HL-60 (cell line): ENCODE results near the gene GNPTAB.
"Not testable (repeated sequence)": the region's sequence is repeated elsewhere in the genome, so short reads cannot be mapped to it uniquely, and the experiment has no call there.

Experiments used
- CTCF ChIP-seq: IDR thresholded peaks from one replicate; pipeline ENCODE4 v1.5.1; 2011; ENCODE audit warnings: low read length, control low read depth, inconsistent platforms; ENCODE audit not compliant: insufficient read depth
- POLR2AphosphoS5 ChIP-seq: IDR thresholded peaks from 2 replicates; pipeline ENCODE4 v1.6.1; 2012; ENCODE audit warnings: low read depth
- REST ChIP-seq: IDR thresholded peaks from 2 replicates; pipeline ENCODE4 v1.6.1; 2012; ENCODE audit warnings: low read depth; ENCODE audit not compliant: insufficient replicate concordance
- SPI1 ChIP-seq: IDR thresholded peaks from 2 replicates; pipeline ENCODE4 v1.6.1; 2012; ENCODE audit warnings: low read depth, mild to moderate bottlenecking, borderline replicate concordance

- TF ChIP-seq CTCF, POLR2AphosphoS5, SPI1, REST: not testable (repeated sequence)
These were observed 19.4 kb downstream of the GNPTAB start for GRCh38 chr12:101811342-101811741.
